SK-N-DZ (cell line): ENCODE results near the gene CEACAM16.
"Not testable (repeated sequence)": the region's sequence is repeated elsewhere in the genome, so short reads cannot be mapped to it uniquely, and the experiment has no call there.

Source experiments
- DNase-seq: peaks from one replicate; pipeline ENCODE4 v3.0.0-alpha.2; 2015; ENCODE audit warnings: low spot score

CEACAM16 gene

GRCh38 chr19:44677019-44677811 lies 21.7 kb upstream of the CEACAM16 start:
- DNase-seq: peak; percentile 66

GRCh38 chr19:44680536-44680935 lies 18.4 kb upstream of the CEACAM16 start:
- no peak for DNase-seq

DNA sequence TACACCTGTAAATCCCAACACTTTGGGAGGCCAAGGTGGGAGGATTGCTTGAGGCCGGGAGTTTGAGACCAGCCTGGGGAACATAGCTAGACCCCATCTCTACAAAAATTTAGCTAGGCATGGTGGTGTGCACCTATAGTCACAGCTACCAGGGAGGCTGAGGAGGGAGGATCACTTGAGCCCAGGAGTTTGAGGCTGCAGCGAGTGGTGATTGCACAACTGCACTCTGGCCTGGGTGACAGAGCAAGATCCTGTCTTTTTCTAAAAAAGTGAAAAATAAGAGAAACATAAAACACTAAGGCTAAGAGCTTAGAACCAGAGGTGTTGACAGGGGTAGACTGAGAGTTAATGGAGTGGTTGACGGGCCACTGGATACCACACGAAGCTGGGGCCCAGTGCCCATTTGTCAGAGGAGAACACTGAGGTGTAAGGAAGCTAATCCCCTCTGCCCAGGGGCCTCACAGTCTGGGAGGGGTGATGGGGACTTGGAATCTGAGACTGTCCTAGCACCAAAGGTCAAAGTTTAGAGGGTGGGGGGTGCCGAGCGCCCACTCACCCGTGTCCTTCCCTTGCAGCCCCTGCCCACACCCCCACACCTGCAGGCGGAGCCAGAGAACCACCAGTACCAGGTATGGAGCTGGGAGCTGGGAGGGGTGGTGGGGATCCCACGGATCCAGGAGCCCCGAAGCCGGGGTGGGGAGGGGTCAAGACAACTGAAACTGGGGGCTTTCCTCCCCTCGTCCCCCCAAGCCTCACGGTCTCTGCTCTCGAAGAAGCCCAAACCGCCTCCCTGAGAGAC lies 16.8 kb upstream of the CEACAM16 start:
- DNase-seq: no peak

DNA sequence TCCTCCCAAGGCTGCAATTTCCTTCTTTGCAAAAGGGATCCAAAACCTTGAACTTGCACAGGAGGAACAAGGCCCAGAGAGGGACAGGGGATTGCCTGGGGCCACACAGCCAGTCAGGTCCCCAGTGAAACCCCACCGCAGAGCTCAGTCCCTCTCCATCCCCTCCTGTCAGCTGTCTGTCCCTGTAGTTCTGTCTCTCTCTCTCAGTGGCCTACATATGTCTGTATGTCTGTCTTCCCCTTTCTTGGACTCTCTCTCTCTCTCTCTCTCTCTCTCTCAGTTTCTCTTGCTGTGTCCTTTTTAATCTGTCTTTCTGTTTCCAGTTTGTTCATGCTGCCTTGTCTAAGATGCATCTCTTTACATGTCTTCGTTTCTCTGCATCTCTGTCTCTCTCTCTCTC lies 16.1 kb upstream of the CEACAM16 start:
- no peak for DNase-seq

- DNase-seq: no peak
Observed at GRCh38 chr19:44683434-44684210, 15.3 kb upstream of the CEACAM16 start.

DNA sequence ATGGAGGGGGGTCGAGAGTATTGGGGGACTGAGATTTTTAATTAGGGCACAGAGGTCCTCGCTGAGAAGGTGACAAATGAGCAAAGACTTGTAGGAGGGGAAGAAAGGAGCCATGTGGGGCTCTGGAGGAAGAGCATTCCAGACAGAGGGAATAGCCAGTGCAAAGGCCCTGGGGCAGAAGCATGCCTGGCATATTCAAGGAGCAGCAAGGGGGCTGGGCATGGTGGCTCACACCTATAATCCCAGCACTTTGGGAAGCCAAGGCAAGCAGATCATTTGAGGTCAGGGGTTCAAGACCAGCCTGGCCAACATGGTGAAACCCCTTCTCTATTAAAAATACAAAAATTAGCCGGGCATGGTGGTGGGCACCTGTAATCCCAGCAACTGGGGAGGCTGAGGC lies 14.6 kb upstream of the CEACAM16 start:
- not testable (repeated sequence) for DNase-seq

GRCh38 chr19:44684892-44685863 lies 13.8 kb upstream of the CEACAM16 start:
- no peak for DNase-seq

GRCh38 chr19:44685877-44686276 lies 13.1 kb upstream of the CEACAM16 start:
- DNase-seq: no peak

DNA sequence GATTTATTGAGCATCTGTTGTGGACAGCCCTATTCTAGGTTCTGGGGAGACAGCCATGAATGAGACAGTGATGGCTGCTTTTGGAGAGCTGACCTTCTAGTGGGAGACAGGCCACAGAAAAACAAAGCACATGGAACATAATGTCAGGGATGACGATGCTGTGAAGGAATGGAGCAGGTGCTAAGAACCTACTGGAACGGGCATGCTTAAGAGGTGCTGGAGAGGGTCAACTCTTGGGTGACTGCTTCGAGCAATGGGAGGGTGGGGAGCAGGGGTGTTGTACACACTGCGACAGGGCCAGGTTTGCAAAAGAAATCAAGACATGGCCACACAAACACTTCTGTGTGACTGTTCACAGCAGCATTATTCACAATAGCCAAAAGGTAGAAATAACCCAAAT lies 12.1 kb upstream of the CEACAM16 start:
- no peak for DNase-seq

- DNase-seq: no peak
Observed at GRCh38 chr19:44687888-44688287, 11.1 kb upstream of the CEACAM16 start.

GRCh38 chr19:44689290-44690130 lies 9.4 kb upstream of the CEACAM16 start:
- DNase-seq: peak; percentile 55

GRCh38 chr19:44690131-44690440 lies 8.9 kb upstream of the CEACAM16 start:
- DNase-seq: no peak

- no peak for DNase-seq
Observed at GRCh38 chr19:44692379-44692721, 6.6 kb upstream of the CEACAM16 start.

GRCh38 chr19:44694184-44694579 lies 4.8 kb upstream of the CEACAM16 start:
- no peak for DNase-seq

GRCh38 chr19:44696939-44697669 lies 1.8 kb upstream of the CEACAM16 start:
- DNase-seq: no peak

GRCh38 chr19:44697670-44698034 lies 1.3 kb upstream of the CEACAM16 start:
- no peak for DNase-seq

- DNase-seq: no peak
Observed at GRCh38 chr19:44700547-44700946, 1.6 kb downstream of the CEACAM16 start.

DNA sequence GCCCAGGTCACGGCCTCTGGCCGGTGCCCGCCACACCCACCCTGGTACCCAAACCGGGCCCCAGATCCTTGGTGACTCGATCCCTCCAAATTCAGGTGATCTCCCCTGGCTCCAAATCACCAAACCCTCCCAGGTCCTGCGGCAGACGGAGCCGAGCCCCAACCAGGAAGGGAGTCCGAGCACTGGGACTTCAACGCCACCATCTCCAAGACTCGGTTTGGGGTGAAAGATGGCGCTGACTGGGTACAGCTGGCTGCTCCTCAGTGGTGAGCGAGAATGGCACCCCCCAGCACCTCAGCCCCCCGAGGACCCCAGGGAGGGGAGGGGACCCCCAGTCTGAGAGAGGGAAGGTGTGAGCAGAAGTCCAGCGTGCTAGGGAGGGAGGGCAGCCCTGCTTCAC lies 2.3 kb downstream of the CEACAM16 start:
- no peak for DNase-seq

GRCh38 chr19:44702551-44703176 lies 3.7 kb downstream of the CEACAM16 start:
- peak; percentile 19 for DNase-seq
